IPS DF 19.7 (cell line): ENCODE data around the gene PODNL1.

ENCODE experiments used
- DNase-seq: peaks from one replicate; pipeline ENCODE4 v3.0.0-alpha.2; 2013; ENCODE audit warnings: low read depth, low spot score

The PODNL1 gene, protein sequence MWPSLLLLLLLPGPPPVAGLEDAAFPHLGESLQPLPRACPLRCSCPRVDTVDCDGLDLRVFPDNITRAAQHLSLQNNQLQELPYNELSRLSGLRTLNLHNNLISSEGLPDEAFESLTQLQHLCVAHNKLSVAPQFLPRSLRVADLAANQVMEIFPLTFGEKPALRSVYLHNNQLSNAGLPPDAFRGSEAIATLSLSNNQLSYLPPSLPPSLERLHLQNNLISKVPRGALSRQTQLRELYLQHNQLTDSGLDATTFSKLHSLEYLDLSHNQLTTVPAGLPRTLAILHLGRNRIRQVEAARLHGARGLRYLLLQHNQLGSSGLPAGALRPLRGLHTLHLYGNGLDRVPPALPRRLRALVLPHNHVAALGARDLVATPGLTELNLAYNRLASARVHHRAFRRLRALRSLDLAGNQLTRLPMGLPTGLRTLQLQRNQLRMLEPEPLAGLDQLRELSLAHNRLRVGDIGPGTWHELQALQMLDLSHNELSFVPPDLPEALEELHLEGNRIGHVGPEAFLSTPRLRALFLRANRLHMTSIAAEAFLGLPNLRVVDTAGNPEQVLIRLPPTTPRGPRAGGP

DNA sequence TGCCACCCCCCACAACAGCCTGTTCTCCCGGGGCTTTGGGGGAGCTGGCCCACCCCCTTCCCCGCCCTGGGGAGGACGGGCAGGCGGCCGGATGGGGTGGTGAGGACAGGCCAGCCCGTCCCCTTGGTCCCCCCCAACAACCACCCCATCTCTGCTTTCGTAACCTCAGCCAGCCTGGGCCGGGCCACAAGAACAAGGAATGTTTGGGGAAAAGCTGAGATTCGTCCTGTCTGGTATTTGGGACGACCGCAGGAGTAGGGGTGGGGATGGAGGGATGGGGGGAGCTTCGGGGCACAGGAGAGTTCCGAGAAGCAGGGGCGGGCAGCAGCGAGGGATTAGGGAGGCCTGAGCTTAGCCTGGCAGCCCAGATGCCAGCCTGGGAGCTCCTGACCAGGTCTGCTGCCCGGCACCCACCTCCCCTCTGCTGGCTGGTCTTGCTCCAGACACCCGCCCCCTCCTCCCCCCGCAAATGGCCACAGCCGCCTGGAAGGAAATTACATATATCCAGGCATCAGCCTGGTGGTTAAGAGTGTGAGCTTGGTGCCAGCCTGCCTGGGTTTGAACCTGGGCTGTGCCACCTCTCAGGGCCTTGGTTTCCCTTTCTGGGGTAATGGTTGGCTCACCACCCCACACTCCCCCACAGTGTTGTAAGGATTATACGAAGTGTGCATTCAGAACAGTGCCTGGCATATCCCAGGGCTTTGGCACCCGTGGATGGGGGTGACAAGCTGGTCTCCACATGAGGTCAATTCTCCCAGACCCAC lies at the start of gene PODNL1:
Gene PODNL1, minus strand, starts transcription at position 117 of the 764 bp plus-strand sequence. CDS start 236 bp downstream, outside the sequence.
- DNase-seq, result no peak

DNA sequence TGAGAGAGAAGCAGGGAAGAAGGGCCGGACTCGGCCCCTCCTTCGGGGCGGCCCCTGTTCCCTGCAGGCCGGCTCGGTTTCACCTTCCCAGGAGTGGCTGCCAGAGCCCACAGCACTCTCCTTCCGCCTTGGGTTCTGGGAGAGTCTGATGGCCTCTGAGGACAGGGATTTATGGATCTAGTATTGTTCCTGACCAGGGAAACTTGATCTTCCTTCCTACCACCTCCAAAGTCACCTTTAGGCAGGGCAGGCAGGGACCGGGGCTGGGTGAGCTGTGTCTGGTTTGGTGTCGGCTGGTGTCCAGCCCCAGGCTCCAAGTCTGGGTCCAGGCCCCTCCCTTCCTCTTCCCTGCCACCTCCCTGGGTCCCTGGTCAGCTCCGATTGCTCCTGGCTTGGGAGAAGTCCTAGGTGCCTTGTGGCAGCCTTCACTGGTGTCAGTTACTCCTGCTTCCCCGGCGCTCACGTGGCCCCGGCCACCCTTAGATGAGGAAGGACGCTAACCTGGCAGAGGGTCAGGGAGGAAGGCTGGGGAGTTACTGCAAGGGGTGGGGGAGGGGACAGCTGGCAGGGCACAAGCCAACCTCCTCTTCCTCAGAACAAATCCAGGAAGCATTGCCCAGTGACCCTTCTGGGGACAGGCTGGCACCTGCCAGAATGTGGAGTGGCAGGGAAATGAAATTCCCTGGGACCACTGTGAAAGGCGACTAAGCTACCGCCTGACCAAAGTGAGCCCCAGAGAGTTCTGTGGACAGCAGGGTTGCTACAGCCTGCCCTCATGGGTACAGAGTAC lies 49.1 kb upstream of the PODNL1 start:
- no peak for DNase-seq

DNA sequence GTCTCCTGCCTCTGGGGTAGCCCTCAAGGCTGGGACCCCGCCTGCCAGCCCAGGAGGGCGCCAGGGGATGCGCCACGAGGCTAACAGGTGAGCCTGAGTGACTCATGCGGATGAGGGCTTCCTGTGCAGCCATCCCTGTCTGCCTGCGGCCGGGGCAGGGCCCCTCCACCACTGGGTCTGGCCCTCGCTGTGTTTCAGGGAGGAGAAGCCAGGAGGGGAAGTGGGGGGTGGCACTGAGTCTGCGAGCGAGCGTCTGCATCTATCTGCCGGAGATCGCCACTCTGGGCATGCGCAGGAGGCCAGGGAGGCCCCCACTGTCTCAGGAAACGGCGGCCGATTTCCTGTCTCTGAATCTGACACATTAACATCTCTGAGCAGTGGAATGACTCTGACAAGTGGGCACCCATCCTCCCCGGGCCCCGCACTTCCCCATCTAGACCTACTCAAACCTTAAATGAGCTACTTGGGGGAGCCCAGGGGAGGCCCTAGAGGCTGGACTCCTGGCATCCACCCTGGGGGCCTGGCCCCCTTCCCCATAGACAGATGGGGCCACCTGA lies 48.2 kb upstream of the PODNL1 start:
- DNase-seq, result peak; percentile 68

DNA sequence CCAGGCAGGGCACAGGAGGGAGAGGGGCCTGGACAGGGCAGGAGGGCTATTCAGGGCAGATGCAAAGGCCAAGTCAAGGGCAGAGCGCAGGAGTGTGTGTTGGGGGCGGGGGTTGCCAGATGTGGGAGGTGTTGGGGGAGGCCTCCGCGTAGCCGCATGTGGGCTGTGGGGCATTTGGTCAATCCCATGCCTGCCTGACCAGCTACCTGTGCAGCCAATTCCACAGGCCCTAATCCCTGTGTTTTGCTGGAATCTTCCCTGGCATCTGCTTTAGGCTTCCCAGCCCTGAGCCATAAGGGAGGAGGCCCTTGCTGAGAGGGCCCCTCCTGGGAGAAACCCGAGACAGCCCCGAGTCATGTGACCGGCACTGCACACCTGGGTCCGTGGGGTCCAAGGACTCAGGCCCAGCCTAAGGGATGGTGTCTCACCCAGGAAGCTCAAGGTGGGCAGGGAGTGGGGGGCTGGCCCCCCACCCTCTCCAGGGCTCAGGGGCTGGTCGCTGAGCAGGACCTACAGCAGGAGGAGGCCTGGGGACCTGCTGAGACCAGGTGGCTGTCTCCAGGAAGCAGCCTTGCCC lies 47.6 kb upstream of the PODNL1 start:
- no peak for DNase-seq

DNA sequence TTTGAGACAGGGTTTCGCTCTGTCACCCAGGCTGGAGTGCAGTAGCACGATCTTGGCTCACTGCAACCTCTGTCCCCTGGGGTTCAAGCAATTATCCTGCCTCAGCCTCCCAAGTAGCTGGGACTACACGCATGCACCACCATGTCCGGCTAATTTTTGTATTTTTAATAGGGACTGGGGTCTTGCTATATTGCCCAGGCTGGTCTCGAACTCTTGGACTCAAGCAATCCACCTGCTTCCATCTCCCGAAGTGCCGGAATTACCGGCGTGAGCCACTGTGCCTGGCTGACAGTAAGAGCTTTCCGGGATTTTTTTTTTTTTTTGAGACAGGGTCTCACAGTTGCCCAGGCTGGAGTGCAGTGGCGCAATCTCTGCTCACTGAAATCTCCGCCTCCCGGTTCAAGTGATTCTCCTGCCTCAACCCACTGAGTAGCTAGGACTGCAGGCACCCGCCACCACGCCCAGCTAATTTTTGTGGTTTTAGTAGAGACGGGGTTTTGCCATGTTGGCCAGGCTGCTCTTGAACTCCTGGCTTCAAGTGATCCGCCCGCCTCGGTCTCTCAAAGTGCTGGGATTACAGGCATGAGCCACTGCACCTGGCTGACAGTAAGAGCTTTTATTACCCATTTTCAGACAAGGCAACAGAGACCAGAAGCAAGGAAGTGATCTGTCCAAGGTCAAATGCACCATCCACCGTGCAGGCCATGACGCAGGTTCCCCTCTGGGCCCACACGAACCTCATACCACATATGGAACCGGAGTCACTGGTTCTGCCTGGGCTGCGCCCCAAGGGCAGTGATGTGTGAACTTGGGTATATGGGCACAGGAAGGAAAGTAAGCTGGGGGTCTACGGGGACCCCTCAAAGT lies 46.9 kb upstream of the PODNL1 start:
- no peak for DNase-seq

DNA sequence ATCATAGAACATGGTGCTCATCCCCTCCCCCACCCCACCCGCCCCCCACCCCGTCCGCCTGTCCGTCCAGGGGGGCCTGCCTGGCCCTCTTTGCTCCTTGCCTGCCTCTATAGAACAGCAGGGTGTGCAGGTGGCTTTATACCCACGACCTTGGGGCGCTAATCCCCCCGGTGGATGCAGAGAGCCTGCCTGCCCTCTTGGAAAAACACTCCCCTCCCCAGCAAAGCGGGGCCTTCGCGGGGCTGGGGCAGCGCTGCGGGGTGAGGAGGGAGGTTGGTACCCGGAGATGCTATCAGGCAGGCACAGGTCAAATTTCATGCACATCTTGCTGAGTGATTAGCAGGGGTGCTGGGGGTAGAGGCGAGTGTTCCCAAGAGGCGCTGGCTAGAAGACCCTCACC lies 46.0 kb upstream of the PODNL1 start:
- DNase-seq, result no peak

DNA sequence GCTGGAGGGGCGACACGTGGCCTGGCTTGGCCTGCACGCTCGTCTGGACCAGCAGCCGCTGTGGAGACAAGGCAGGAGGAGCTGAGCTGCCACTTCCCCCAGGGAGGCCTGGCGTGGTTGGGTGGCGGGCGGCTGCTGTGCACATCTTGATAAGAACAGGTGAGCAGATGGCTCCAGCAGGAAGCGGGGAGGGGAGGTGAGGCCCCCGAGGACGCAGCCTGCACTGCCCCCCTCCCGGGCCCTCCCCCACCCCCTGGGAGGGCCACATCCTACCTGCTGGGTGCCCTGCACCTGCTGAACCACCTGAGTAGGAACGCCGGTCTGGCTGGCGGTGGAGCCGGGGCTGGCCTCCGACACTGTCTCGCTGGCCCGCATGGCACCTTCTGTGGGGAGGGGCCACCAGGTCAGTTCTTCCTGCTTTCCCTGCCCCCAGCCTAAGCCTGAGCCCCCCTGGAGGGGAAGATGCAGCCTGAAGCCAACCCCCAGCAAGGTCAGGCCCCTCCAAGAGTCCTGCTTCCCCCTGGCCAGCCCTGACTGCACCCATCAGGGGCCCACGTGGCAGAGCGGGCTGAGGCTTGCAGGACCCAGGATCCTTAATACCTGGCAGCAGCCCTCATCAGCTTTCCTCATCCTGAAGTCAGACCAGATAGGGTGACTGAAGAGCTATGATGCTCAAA lies 45.1 kb upstream of the PODNL1 start:
- DNase-seq, result no peak

DNA sequence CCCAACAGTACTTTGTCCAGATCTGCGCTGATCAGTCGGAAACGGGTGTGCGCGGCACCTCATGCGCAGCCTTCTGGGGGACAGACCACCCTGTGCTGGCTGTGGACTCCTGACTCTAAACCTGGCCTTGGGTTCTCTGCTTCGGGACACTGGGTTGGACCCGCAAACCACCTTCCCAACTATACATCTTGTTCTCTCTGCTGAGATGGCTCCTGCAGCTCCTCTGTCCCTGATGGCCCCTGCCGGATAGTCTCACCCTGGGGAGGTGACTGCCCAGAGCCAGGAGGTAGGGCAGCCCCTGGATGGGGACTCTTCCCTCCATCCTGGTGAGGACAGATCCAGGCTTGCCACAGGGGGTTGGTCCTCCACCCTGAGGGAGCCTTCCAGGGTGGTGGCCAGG lies 44.6 kb upstream of the PODNL1 start:
- no peak for DNase-seq

DNA sequence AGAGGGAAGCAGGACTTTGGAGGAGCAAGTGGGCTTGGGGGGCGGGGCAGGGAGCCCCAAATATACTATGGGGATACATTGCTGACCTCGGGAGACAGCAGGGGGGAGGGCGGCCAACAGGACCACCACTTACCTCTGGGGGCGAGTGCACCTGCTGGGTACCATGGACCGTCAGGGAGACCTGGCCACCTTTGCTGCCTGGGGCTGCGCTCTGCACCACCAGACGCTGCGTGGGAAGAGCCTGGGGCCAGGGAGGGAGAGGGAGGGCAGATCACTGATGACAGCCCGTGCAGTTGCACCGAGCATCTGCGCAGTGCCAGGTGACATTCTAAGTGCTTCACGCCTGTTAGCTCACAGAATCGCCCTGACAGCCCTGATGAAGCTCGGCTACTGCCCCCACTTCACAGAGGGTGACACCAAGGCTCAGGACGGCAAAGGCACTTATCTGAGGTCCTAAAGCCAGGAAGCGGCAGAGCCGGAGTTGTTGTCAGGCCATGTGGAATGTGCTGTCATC lies 43.8 kb upstream of the PODNL1 start:
- no peak for DNase-seq

DNA sequence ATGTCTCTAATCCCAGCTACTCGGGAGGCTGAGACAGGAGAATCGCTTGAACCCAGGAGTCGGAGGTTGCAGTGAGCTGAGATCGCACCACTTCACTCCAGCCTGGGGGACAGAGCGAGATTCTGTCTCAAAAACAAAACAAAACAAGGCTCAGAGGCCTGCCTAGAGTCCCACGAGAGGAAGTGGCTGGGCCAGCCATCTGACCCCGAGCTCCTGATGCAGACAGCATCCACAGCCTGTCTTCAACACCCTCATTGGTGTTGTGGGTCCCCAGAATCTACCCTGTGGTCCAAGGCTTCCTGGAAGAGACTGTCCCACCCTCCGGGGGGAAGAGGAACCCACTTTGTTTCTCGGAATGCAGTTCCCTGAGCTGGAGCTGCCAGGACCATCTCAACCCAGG lies 43.2 kb upstream of the PODNL1 start:
- no peak for DNase-seq

DNA sequence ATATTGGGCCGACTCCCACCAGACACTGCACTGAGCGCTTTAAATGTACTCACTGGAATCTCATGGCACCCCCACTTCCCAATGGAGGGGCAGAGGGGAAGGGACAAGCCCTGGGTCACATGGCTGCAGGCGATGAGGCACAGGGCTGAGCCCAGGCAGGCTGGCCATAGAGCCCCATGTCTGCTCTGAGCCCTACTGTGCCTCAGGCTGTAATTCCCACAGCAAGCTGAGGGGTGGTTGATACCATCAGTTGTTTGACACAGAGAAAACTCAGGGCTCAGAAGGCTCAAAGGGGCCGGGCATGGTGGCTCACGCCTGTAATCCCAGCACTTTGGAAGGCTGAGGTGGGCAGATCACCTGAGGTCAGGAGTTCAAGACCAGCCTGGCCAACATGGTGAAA lies 42.8 kb upstream of the PODNL1 start:
- no peak for DNase-seq

DNA sequence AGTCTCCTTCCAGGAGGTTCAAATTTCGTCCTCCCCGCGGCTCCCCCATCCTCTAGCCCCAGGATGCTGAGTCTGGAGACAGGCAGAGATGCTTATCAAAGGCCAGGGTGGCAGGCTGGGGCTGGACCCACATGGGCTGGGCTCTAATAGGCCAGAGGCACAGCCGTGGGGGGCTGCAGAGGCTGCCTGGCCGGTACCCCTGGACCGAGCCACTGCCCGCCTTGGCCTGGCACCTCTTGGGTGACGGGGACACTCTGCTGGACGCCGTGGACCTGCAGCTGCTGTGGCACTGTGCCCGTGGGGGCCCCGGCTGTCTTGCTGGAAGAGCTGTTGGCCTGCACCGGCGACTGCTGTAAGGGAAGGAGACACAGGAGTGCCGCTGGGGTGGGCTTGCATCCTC lies 42.1 kb upstream of the PODNL1 start:
- no peak for DNase-seq

DNA sequence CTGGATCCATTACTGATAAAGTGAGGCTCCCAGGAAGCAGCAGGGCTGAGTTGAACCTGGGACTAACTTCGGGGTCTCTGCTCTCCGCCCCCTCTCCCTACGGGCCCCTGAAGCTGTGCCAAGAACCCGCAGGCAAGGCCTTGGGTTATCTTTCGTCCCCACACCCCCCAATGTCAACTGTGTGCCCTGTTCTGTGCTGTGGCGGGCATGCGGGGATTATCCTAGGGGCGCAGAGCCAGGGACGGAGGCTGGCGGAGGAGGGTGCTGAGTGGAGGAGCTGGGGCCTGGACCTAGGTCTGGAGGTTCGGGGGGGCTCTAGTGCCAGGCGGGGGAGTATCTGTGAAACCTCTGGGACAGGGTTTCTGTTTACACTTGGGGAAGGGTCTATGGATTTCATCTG lies 41.5 kb upstream of the PODNL1 start:
- no peak for DNase-seq

DNA sequence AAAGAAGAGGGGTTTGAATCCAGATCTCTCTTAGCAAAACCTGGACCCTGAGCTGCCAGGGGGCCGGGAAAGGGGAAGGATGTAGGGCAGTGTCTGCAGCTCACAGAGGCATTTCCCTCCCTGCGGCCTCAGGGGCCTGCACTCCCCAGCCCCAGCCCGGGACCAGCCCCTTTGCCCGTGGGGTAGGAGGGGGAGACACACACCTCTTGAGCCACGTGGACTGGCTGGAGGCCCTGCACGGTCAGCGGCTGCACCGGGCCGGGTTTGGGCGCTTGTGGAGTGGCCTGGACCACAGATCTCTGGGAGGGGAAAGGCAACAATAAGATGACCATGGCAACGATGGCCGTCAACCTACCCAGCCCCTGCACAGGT lies 41.0 kb upstream of the PODNL1 start:
- no peak for DNase-seq

DNA sequence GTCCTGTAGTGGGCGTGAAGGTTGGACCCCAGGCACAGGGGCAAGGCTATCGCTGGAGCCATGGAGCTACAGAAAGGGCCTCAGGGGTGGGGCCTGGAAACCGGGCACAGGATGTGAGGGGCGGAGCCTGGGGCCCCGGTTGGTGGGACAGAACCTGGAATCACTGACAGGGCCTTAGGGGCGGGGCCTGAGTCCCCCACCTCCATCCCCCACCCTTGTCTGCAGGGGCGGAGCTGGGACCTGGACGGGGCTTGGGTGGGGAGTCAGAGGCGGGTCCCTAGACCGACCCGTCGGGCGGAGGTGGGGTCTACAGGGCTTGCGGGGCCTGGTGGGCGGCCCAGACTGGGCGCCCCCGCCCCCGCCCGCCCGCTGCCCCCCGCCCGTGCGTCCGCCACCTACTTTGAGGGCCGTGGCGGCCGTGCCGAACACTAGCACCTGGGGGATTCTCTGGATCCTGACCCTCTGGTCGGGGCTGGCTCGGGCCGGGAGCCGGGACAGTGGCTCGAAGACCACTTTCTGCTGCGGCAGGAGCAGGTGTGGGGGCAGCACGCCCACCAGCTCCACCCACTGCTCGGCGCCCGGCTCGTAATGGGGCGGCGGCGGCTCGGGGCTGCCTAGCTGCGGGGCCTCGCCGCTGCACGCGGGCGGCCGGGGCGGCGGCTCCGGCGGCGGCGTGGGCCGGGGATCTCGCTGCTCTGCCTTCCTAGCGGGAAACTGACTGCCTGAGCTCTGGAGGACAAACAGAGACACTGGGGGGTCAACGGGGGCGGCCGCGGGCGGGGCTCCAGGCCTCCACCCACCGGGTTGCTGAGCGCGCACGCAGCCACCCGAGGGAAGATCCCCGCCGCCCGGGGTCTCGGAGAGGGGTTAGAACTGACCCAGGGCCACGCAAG lies 40.4 kb upstream of the PODNL1 start:
- peak; percentile 89 for DNase-seq

DNA sequence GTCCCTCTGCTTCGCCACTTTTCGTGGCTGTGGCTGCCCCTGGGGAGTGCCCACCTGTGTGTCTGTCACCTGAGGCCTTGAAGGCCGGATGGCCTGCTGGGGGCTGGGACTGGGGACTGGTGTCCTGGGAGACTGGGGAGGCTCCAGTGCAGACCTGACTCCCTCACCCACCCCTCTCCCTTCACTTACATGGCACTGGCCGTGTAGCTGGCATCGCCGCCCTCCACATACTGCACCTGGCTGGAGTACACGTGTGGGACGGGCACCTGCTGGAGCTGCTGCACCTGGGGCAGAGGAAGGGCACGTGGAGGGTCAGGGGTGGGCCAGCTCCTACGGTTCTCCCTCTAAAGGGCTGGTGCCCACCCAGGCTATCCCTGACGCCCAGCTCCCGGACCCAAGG lies 39.6 kb upstream of the PODNL1 start:
- no peak for DNase-seq

DNA sequence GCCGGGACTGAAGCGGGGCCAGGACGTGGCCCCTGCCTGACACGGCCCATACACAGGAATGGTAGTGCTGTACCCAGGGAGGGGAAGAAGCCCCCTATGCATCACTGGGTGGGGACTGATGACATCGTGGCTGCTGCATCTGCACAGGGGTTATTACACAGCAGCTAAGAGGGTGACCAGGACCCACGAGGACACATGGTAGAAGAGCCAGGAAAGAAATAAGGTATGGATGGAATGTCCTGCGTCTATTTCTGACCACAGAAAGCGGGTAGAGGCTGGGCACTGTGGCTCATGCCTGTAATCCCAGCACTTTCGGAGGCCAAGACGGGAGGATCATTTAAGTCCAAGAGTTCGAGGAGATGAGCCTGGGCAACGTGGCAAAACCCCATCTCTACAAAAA lies 38.2 kb upstream of the PODNL1 start:
- no peak for DNase-seq

DNA sequence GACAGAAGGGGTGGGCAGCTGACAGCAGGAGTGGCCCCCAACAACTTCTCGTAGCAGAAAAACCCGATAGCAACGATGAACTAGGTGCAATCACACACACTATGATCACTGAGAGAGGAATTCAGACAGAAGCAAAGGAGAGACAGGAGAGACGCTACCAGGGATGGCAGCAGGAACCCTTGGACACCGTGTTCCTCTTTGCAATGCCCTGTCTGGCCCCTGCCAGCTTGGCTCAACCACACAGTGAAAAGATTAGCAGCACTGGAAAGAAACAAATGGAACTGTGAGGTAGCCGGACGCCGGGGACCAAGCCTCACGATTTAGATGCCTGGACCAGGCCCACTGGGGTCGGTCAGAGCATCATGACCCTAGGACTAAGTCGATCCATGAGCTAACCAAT lies 37.7 kb upstream of the PODNL1 start:
- no peak for DNase-seq

DNA sequence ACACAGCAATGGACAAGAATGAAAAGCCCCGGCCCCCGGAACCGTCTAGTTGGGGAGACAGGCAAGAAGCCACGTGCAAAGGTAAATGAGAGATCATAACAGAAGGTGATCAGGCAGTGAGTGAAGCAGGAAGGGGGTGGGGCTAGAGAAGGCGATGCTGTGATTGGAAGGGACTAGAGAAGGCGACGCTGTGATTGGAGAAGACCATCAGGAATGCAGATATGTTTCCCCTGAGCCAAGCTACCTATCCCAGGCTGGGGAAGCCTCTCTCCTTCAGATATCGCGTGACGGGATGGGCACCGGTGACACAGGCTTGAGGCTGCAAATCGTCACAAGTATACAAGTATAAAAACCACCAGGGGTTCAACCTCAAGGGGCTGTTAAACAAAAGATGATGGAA lies 35.9 kb upstream of the PODNL1 start:
- peak; percentile 92 for DNase-seq
